ENCODE results near the gene NEDD1. TPM values are rescaled to one million over a fixed set of nuclear protein-coding genes. Genes with fewer than 3 reads are reported as not detected.
A peak's percentile ranks its signal among the peaks of the same experiment; 100 is the strongest.

Gene NEDD1
- total and polyA plus RNA-seq, 10 of the 15 experiments (the other 5 are each of a cell fraction or from before 2014, with no cell fraction given): 15.9 to 52.6 (median 28.7) TPM

GRCh38 chr12:96907671-96908422, 790 bp downstream of the NEDD1 start:
- BruUV-seq (replicated peaks): TSS peak; percentile 63
- CTCF ChIA-PET: interaction anchor here (0.5 to 1.6 kb wide), 5 partner anchors 9 to 330 kb away, joined by 3 to 4 read pairs (median 3); no protein-coding TSS in a partner anchor
- peak overlapping the region; percentile 84 for H3K27ac ChIP-seq (ENCODE audit: control insufficient read depth, insufficient read depth)
- peak; percentile 48 for ATAC-seq
- no peaks in the 10 kb centered on the region for H3K27me3 ChIP-seq (replicated peaks in 1 of 2; ENCODE audit: control insufficient read depth in 2 of 2, insufficient read depth in 2 of 2, low read length in 1 of 2)
- H3K79me2 ChIP-seq (ENCODE audit: control insufficient read depth, insufficient read depth, low read length): peaks cover 46% of the 10 kb centered on the region
- peak overlapping the region; percentile 96 for H2AFZ ChIP-seq (ENCODE audit: control insufficient read depth, low read depth, low read length)
- TF ChIP-seq RUNX3 (IDR thresholded peaks at IDR 0.05; ENCODE audit: low read length): peak; percentile 11; the same call in 1 of the 2 replicates
- TF ChIP-seq ATF7 (IDR thresholded peaks at IDR 0.05; ENCODE audit: low read depth): peak; percentile 23; the same call in 1 of the 2 replicates
- TF ChIP-seq BHLHE40 (IDR thresholded peaks at IDR 0.05; ENCODE audit: borderline replicate concordance in 1 of 2, low read depth in 2 of 2, low read length in 1 of 2): peak in 1 of 2 experiments; percentile 23; a peak in 1 of 4 replicates
- peak; percentile 68 for TF ChIP-seq CREB1 (IDR thresholded peaks at IDR 0.05; ENCODE audit: low read depth)
- TF ChIP-seq ZNF384 (IDR thresholded peaks at IDR 0.05; ENCODE audit: borderline replicate concordance, low read depth, low read length): no peak
- in situ Hi-C loops (cut with MboI) (no loop called here), intact Hi-C loops (cut with micrococcal nuclease; ENCODE audit: unreplicated experiment) (loop anchor here (10.0 kb wide), 1 partner anchor 77 kb away; no protein-coding TSS in a partner anchor)
- RAD21 ChIA-PET (ENCODE audit: unreplicated experiment): interaction anchor here (0.6 to 1.7 kb wide), 2 partner anchors 9 to 1399 kb away, joined by 3 to 5 read pairs; no protein-coding TSS in a partner anchor
- POLR2A ChIA-PET: interaction anchor here (0.5 to 1.7 kb wide), 4 partner anchors 11 to 1947 kb away, joined by 3 to 4 read pairs (median 3); no protein-coding TSS in a partner anchor
- DNase-seq (ENCODE audit: low read depth, low spot score): no peak
- H3K4me1 ChIP-seq (ENCODE audit: control insufficient read depth, insufficient read depth, low read length): peaks cover 14% of the 10 kb centered on the region
- SMC1A ChIA-PET (ENCODE audit: uncharacterized antibody, unreplicated experiment): interaction anchor here (1.0 to 3.6 kb wide), 6 partner anchors 10 to 359 kb away, joined by 3 to 15 read pairs (median 4); no protein-coding TSS in a partner anchor
- H3K36me3 ChIP-seq (ENCODE audit: control insufficient read depth in 2 of 2, insufficient read depth in 2 of 2, low read length in 1 of 2): no peaks in the 10 kb centered on the region
- no peaks in the 10 kb centered on the region for H4K20me1 ChIP-seq (ENCODE audit: control insufficient read depth, insufficient read depth)
- H3K9ac ChIP-seq (ENCODE audit: control insufficient read depth, insufficient read depth, low read length): peak overlapping the region; percentile 84
- no peak for FAIRE-seq
- H3K4me3 ChIP-seq: peak overlapping the region; percentile 86
- no peaks in the 10 kb centered on the region for H3K9me3 ChIP-seq (replicated peaks; ENCODE audit: control insufficient read depth, insufficient read depth, low read length)
- peak overlapping the region; percentile 99 for H3K4me2 ChIP-seq (ENCODE audit: control insufficient read depth, insufficient read depth)
- WGBS (ENCODE audit: insufficient coverage, insufficient replicate concordance, low lambda C conversion rate, missing lambda C conversion rate): 3% methylated on average over 23 of the region's 23 CpGs
